Effector memory CD8-positive, alpha-beta T cell (primary cell): ENCODE measurements around the gene TMCO4.
"Not testable (repeated sequence)": the region's sequence is repeated elsewhere in the genome, so short reads cannot be mapped to it uniquely, and the experiment has no call there.

Source experiments
- ATAC-seq: fragments of 150-1000 bp; cut with Tn5 transposase; replicated peaks from 2 replicates; pipeline ENCODE4 v1.10.0; 2021; ENCODE audit warnings: mild to moderate bottlenecking, moderate library complexity
- DNase-seq, 3 experiments: peaks; one replicate each; pipeline ENCODE4 v3.0.0; 2021
- H3K27ac Mint-ChIP-seq, 2 donors: one replicate each; pipeline ENCODE4 v1.8.0; 2022; ENCODE audit warnings: mild to moderate bottlenecking in 2 of 2, mixed read lengths in 2 of 2, moderate library complexity in 2 of 2
- H3K27me3 Mint-ChIP-seq, 2 donors: one replicate each; pipeline ENCODE4 v1.8.0; 2022; ENCODE audit warnings: mixed read lengths in 2 of 2
- H3K36me3 Mint-ChIP-seq: one replicate; pipeline ENCODE4 v1.8.0; 2022; ENCODE audit warnings: mild to moderate bottlenecking, moderate library complexity, mixed read lengths; ENCODE audit not compliant: insufficient read depth
- H3K4me1 Mint-ChIP-seq, 2 donors: one replicate each; pipeline ENCODE4 v1.8.0; 2022; ENCODE audit warnings: low read depth in 2 of 2, mixed read lengths in 2 of 2
- H3K4me3 Mint-ChIP-seq, 2 donors: one replicate each; pipeline ENCODE4 v1.8.0; 2022; ENCODE audit warnings: mild to moderate bottlenecking in 2 of 2, mixed read lengths in 2 of 2, moderate library complexity in 2 of 2
- H3K9me3 Mint-ChIP-seq, 2 donors: one replicate each; pipeline ENCODE4 v1.8.0; 2022; ENCODE audit warnings: mixed read lengths in 2 of 2
- total RNA-seq, 9 experiments: gene quantifications; one replicate each; lab custom pipeline; 2026; lab: John Stamatoyannopoulos, UW

The TMCO4 gene
- total RNA-seq = 20.9 to 36.0 (median 27.0) reads per million in 9 experiments

DNA sequence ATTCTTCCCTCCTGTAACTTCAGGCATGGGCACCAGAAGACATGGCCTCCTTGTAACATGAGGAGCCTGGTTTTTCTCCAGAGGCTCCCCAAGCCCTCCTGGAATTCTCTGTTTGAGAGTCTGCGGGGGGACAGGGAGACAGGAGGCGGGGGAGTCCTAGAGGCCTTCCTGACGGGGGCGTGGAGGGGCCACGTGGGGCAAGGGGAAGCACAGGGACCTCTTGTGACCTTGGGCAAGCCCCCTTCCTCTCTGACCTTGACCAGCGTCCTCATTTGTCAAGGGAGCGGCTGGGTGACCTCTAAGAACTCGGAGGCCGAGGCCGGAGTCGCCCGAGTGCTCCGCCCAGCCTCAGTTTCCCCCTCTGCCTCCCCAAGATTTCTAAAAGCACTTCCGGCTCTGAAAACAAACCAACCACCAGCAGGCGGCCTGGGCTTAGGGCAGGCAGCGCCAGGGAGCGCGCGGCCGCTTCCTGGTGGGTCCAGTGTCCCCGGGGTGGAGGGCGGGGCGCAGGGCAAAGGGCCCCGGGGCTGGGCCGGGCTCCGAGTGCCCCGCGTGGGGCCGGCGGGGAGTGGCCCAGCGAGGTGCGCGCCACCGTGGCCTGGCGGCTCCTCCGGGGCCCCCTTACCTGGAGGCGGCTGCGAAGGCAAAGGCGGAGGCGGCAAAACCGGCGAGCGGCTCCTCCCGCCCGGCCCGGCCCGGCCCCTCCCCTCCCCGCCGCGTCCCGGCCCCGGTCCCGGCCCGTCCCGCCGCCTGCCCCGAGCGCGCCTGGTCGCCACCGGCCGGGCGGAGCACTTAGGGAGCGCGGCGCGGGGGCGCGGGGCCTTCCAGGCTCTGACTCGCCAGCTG, at the start of gene TMCO4:
Gene TMCO4, minus strand, starts transcription at position 687 of the 846 bp plus-strand sequence. CDS start 19,158 bp downstream, outside the sequence.
- H3K27me3 Mint-ChIP-seq = no peaks in the 10 kb centered on the region
- DNase-seq = peak; percentile 42 to 52 (median 46)
- H3K4me3 Mint-ChIP-seq = peak within 1 kb of the TSS; percentile 83 to 88
- peak within 1 kb of the TSS; percentile 96 to 98 for H3K27ac Mint-ChIP-seq
- H3K9me3 Mint-ChIP-seq = no peaks in the 10 kb centered on the region
- peak; percentile 86 for ATAC-seq
- H3K36me3 Mint-ChIP-seq = peaks cover 11% of the 10 kb centered on the region
- peaks cover 19 to 30% of the 10 kb centered on the region in 2 donors for H3K4me1 Mint-ChIP-seq

DNA sequence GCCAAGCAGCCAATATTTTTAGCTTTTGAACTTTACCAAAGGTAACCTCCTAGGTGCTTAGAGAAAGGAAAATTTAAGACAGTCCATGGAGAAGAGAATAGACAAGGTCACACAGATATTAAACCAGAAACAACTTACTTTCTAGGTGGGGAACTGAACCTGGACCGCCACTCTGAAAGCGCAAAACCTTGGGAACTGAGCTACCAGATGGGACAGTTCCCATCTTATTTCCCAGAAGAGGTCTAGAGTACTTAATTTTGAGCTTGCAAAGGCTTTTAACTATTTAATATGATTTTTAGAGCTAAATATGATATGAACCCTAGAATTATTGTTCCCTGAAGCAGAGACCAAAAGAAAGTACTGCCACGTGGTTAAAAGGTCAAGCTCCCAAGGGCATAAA, 49.6 kb upstream of the TMCO4 start:
- ATAC-seq, DNase-seq, H3K4me1 Mint-ChIP-seq, H3K27ac Mint-ChIP-seq, H3K9me3 Mint-ChIP-seq, H3K36me3 Mint-ChIP-seq, H3K4me3 Mint-ChIP-seq: not testable (repeated sequence)
- peaks cover 21 to 34% of the 10 kb centered on the region in 2 donors for H3K27me3 Mint-ChIP-seq

DNA sequence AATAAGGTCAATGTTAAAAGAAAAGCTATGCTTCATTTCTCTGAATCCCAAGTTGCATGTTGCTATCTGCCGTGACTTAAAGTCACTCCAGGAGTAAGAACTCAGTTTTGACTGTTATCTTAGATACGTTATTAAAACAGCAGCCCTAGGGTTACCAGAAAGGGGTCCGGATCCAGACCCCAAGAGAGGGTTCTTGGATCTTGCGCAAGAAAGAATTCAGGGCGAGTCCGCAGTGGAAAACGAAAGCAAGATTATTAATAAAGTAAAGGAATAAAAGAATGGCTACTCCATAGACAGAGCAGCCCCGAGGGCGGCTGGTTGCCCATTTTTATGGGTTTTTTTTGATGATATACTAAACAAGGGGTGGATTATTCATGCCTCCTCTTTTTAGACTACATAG, 47.6 kb upstream of the TMCO4 start:
- H3K27ac Mint-ChIP-seq, H3K36me3 Mint-ChIP-seq, H3K9me3 Mint-ChIP-seq, H3K4me1 Mint-ChIP-seq, H3K4me3 Mint-ChIP-seq, ATAC-seq, DNase-seq: not testable (repeated sequence)
- H3K27me3 Mint-ChIP-seq = peaks cover 17 to 35% of the 10 kb centered on the region in 2 donors

DNA sequence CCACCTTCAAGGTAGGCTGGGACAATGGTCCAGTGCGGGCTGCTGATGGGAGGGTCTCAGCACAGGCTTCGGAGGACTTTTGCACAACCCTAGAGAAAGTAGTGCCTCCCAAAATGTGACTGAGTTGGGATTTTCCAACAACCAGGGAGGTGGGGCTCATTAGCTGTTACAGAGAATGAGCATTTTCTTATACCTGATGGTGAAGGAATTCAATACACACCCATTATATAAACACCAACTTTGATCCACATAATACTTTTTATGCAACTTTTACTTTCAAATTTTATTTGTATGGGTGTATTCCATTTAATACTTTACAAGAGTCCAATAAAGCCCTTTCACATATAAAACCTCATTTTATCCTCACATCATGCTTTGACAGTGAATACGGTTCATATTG, 46.6 kb upstream of the TMCO4 start:
- peaks cover 0 to 2% of the 10 kb centered on the region in 2 donors for H3K4me1 Mint-ChIP-seq
- H3K4me3 Mint-ChIP-seq = no peak overlapping the region
- DNase-seq (no peak), ATAC-seq (no peak)
- H3K9me3 Mint-ChIP-seq = no peaks in the 10 kb centered on the region
- H3K36me3 Mint-ChIP-seq = no peaks in the 10 kb centered on the region
- peaks cover 17 to 35% of the 10 kb centered on the region in 2 donors for H3K27me3 Mint-ChIP-seq
- no peak overlapping the region for H3K27ac Mint-ChIP-seq

DNA sequence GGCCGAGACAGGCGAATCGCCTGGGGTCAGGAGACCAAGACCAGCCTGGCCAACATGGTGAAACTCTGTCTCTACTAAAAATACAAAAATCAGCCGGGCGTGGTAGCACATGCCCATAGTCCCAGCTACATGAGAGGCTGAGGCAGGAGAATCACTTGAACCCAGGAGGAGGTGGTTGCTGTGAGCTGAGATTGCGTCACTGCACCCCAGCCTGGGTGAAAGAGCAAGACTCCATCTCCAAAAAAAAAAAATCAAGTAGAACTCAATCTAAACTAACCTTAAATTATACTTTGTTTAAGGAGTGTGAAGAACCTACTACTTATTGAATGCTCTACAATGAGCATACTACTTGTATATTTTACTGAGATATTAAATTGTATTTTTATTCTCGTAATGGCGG, 45.8 kb upstream of the TMCO4 start:
- Mint-ChIP-seq H3K27me3 (peaks cover 18 to 35% of the 10 kb centered on the region in 2 donors), H3K4me3 (no peak overlapping the region), H3K9me3 (no peaks in the 10 kb centered on the region), H3K4me1 (peaks cover 0 to 2% of the 10 kb centered on the region in 2 donors), H3K36me3 (no peaks in the 10 kb centered on the region), H3K27ac (no peak overlapping the region)
- ATAC-seq = no peak
- no peak for DNase-seq

DNA sequence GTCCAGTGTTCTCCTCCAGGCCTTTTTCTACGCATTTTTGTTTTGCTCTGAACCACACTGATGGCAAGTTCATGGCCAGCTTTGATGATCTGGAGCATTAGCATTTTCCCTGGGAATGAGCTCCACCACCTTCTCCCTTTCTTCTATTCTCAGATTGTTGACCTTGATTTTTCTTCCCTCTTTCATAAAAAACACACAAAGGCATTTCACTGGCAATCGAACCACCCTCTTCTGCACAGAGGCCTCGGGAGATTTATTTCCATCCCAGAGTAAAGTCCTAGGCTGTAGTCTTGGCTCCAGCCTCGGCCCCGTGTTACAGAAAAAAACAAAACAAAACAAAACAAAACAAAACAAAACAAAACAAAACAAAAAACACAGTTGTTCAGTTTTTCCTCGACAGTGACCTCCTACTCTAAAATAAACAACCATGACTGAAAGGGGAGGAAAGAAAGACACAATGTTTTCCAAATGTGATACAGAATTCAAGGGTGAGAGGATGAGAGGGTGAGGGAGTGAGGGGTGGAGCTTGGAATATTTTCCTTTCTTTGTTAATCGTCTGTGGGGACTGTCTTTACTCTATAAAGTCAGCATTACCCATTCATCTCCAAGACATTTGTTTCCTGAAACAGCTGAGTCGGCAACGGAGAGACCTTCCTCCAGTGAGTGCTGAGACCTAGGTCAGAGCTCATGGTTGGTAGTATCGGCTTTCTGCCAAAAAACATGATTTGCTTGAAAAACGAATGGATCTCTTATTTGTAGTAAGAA, 45.2 kb upstream of the TMCO4 start:
- DNase-seq (no peak), ATAC-seq (no peak)
- Mint-ChIP-seq H3K27me3 (peaks cover 20 to 35% of the 10 kb centered on the region in 2 donors), H3K36me3 (no peaks in the 10 kb centered on the region), H3K4me3 (no peak overlapping the region), H3K4me1 (peaks cover 0 to 2% of the 10 kb centered on the region in 2 donors), H3K27ac (no peak overlapping the region), H3K9me3 (no peaks in the 10 kb centered on the region)

DNA sequence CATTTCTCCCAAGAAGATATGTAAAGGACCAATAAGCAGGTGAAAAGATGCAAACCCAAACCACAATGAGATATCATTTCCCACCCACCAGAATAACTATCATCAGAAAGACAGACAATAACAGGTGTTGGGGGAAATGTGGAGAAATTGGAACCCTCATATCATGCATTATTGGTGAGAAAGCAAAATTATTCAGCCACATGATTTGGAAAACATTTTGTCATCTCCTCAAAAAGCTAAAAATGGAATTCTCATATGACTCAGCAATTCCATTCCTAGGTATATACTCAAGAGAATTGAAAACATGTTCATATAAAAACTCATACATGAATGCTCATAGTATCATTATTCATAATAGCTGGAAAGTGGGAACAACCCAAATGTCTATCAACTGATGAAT, 40.5 kb upstream of the TMCO4 start:
- H3K4me3 Mint-ChIP-seq = no peak overlapping the region
- no peaks in the 10 kb centered on the region for H3K9me3 Mint-ChIP-seq
- H3K36me3 Mint-ChIP-seq = no peaks in the 10 kb centered on the region
- peaks cover 17 to 27% of the 10 kb centered on the region in 2 donors for H3K27me3 Mint-ChIP-seq
- H3K4me1 Mint-ChIP-seq = no peaks in the 10 kb centered on the region
- DNase-seq = no peak
- ATAC-seq = no peak
- H3K27ac Mint-ChIP-seq = no peak overlapping the region

DNA sequence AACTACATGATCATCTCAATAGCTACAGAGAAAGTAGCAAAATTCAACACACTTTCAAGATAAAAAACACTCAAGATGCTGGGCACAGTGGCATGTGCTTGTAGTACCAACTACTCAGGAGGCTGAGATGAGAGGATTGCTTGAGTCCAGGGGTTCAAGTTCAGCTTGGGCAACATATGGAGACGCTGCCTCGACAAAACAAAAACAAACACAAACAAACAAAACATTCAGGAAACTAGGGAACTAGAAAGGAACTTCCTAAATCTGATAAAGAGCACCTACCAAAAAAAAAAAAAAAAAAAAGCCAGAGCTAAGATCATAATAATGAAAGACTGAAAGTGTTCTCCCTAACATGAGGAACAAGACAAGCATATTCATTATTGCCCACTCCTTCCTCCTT, 38.1 kb upstream of the TMCO4 start:
- Mint-ChIP-seq H3K27me3 (peaks cover 9 to 34% of the 10 kb centered on the region in 2 donors), H3K4me1 (no peaks in the 10 kb centered on the region), H3K36me3 (no peaks in the 10 kb centered on the region), H3K27ac (no peak overlapping the region), H3K9me3 (no peaks in the 10 kb centered on the region), H3K4me3 (no peak overlapping the region)
- DNase-seq = no peak
- ATAC-seq = no peak

DNA sequence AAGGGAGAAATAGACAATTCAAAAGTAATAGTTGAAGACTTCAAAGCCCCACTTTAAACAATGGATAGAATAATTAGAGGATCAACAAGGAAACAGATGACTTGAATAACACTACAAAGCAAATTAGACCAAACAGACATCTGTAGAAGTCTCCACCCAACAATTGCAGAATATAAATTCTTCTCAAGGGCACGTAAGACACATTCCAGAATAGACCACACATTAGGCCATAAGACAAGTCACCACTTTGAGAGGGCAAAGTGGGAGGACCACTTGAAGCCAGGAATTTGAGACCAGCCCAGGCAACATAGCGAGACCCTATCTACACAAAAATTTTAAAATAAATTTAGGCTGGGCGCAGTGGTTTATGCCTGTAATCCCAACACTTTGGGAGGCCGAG, 35.9 kb upstream of the TMCO4 start:
- H3K4me3 Mint-ChIP-seq = no peak overlapping the region

DNA sequence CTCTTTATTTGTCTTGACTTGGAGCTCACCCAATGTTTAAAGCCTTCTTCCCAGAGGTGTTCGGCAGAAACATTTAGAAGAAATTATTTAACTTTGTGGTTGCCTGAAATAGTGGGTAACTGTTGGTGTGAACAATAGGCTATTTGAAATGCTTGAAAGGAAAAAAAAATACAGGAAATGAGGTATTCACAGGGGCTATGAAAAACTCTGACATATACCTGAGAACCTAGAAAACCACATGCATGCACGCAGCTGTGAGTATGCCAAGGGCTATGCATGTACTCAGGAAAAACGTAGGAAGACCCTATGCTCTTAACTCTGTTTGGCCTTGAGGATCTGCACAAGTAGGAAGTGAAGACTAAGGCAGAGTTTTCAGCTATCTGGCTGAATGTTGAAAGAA, 31.7 kb upstream of the TMCO4 start:
- peaks cover 57 to 67% of the 10 kb centered on the region in 2 donors for H3K27me3 Mint-ChIP-seq
- ATAC-seq = no peak
- no peaks in the 10 kb centered on the region for H3K36me3 Mint-ChIP-seq
- no peak overlapping the region for H3K4me3 Mint-ChIP-seq
- no peaks in the 10 kb centered on the region for H3K9me3 Mint-ChIP-seq
- H3K4me1 Mint-ChIP-seq = no peaks in the 10 kb centered on the region
- no peak for DNase-seq
- no peak overlapping the region for H3K27ac Mint-ChIP-seq

More for the DNA sequence above, 35.9 kb upstream of the TMCO4 start:
- no peaks in the 10 kb centered on the region for H3K36me3 Mint-ChIP-seq
- no peaks in the 10 kb centered on the region for H3K9me3 Mint-ChIP-seq
- DNase-seq (no peak), ATAC-seq (no peak)
- no peak overlapping the region for H3K27ac Mint-ChIP-seq
- no peaks in the 10 kb centered on the region for H3K4me1 Mint-ChIP-seq
- peaks cover 32 to 56% of the 10 kb centered on the region in 2 donors for H3K27me3 Mint-ChIP-seq

DNA sequence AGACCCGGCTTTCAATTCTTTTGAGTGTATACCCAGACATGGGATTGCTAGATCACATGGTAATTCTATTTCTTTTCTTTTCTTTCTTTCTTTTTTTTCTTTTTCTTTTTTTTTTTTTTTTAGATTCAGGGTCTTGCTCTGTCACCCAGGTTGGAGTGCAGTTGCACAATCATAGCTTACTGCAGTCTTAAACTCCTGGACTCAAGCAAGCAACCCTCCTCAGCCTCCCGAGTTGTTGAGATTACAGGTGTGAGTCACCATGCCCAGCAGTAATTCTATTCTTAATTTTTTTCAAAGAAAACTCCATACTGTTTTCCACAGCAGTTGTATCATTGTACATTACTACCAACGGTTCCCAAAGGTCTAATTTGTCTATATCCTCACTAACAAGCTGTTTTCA, 28.8 kb upstream of the TMCO4 start:
- Mint-ChIP-seq H3K4me3 (no peak overlapping the region), H3K27ac (no peak overlapping the region), H3K4me1 (peaks cover 0 to 4% of the 10 kb centered on the region in 2 donors), H3K36me3 (no peaks in the 10 kb centered on the region), H3K27me3 (peaks cover 57 to 67% of the 10 kb centered on the region in 2 donors), H3K9me3 (no peaks in the 10 kb centered on the region)
- no peak for DNase-seq
- ATAC-seq = no peak

DNA sequence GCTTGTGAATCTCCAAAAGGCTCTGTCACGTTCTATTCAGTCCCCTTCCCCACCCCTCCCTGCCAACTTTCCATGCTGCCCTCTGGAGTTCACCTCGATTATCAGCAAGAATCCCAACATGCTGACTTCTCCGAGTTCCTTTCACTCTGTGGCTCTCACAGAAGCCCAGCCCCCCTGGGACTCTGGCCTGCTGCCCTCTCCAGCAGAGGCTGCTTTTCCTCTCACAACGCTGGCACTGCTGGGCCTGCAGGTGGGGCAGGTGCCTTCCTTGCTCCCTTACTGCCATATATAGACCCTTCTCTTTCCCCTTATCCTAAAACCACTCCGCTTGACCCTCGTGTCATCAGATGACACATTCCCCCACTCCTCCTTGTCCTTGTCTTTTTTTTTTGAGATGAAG, 25.6 kb upstream of the TMCO4 start:
- Mint-ChIP-seq H3K4me3 (no peak overlapping the region), H3K27me3 (peaks cover 40 to 48% of the 10 kb centered on the region in 2 donors), H3K36me3 (no peaks in the 10 kb centered on the region), H3K4me1 (peaks cover 0 to 4% of the 10 kb centered on the region in 2 donors), H3K9me3 (no peaks in the 10 kb centered on the region), H3K27ac (no peak overlapping the region)
- ATAC-seq = no peak
- DNase-seq = no peak

DNA sequence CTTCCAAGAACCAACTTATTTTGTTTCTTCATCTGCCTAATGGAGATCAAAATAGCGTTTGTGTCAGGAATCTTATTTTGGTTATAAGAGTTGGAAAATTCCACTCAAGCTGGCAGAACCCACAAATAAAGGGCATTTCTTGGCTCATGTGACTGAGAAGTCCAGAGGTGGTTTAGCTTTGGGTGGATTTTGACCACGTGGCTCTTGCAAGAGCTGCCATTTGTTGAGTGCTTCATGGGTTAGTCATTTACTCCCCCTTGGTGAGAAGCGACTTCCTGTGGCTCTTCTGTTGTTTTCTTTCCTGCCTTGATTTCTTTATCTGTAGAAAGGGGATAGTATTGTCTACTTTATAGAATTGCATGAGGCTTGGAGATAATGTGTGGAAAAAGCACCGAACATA, 24.8 kb upstream of the TMCO4 start:
- H3K27me3 Mint-ChIP-seq = peaks cover 33 to 41% of the 10 kb centered on the region in 2 donors
- H3K27ac Mint-ChIP-seq = no peak overlapping the region
- H3K36me3 Mint-ChIP-seq = no peaks in the 10 kb centered on the region
- ATAC-seq = no peak
- H3K4me1 Mint-ChIP-seq = peaks cover 0 to 4% of the 10 kb centered on the region in 2 donors
- no peak overlapping the region for H3K4me3 Mint-ChIP-seq
- H3K9me3 Mint-ChIP-seq = no peaks in the 10 kb centered on the region
- no peak for DNase-seq
